Nephron (organoid): ENCODE results near the gene E2F8.

Experiments
- H3K27ac Mint-ChIP-seq, 3 experiments: 2 replicates each; pipeline ENCODE4 v1.8.0; 2020; ENCODE audit warnings: mixed read lengths in 3 of 3, mild to moderate bottlenecking in 2 of 3, moderate library complexity in 1 of 3
- H3K27me3 Mint-ChIP-seq: 2 replicates; pipeline ENCODE4 v1.8.0; 2021; ENCODE audit warnings: low read depth, mild to moderate bottlenecking, moderate library complexity, mixed read lengths
- H3K36me3 Mint-ChIP-seq: 2 replicates; pipeline ENCODE4 v1.8.0; 2020; ENCODE audit warnings: low read depth, mixed read lengths
- H3K4me1 Mint-ChIP-seq: 2 replicates; pipeline ENCODE4 v1.8.0; 2020; ENCODE audit warnings: mixed read lengths
- H3K4me3 Mint-ChIP-seq, 3 experiments: 2 replicates each; pipeline ENCODE4 v1.8.0; 2020; ENCODE audit warnings: mild to moderate bottlenecking in 3 of 3, mixed read lengths in 3 of 3, moderate library complexity in 2 of 3
- H3K9me3 Mint-ChIP-seq: 2 replicates; pipeline ENCODE4 v1.8.0; 2020; ENCODE audit warnings: mixed read lengths
- CTCF ChIP-seq, 3 experiments: fragments of 200-600 bp; sonication (generic); IDR thresholded peaks; one replicate each; pipeline ENCODE4 v1.5.0; 2021; ENCODE audit warnings: antibody characterized with exemption in 3 of 3; ENCODE audit not compliant: unreplicated experiment in 3 of 3

E2F8 gene

GRCh38 chr11:19244621-19245020, 3.9 kb upstream of the E2F8 start:
- H3K9me3 Mint-ChIP-seq, result peaks cover 14% of the 10 kb centered on the region
- peaks cover 12% of the 10 kb centered on the region for H3K4me1 Mint-ChIP-seq
- no peaks in the 10 kb centered on the region for H3K36me3 Mint-ChIP-seq
- peak overlapping the region in 1 of 3 experiments; percentile 32 for H3K4me3 Mint-ChIP-seq
- no peak for TF ChIP-seq CTCF (IDR thresholded peaks at IDR 0.05; ENCODE audit: unreplicated experiment in 3 of 3)
- H3K27ac Mint-ChIP-seq, result no peak overlapping the region
- peaks cover 56% of the 10 kb centered on the region for H3K27me3 Mint-ChIP-seq

GRCh38 chr11:19244084-19244483, 3.3 kb upstream of the E2F8 start:
- no peak overlapping the region for H3K27ac Mint-ChIP-seq
- H3K4me3 Mint-ChIP-seq, result no peak overlapping the region
- TF ChIP-seq CTCF (IDR thresholded peaks at IDR 0.05; ENCODE audit: unreplicated experiment in 3 of 3), result no peak
- H3K36me3 Mint-ChIP-seq, result no peaks in the 10 kb centered on the region
- peaks cover 56% of the 10 kb centered on the region for H3K27me3 Mint-ChIP-seq
- H3K4me1 Mint-ChIP-seq, result peaks cover 15% of the 10 kb centered on the region
- H3K9me3 Mint-ChIP-seq, result peaks cover 10% of the 10 kb centered on the region

GRCh38 chr11:19243613-19244012, 2.9 kb upstream of the E2F8 start:
- H3K36me3 Mint-ChIP-seq, result no peaks in the 10 kb centered on the region
- TF ChIP-seq CTCF (IDR thresholded peaks at IDR 0.05; ENCODE audit: unreplicated experiment in 3 of 3), result no peak
- peak overlapping the region in 2 of 3 experiments; percentile 17 to 37 for H3K4me3 Mint-ChIP-seq

GRCh38 chr11:19243143-19243542, 2.4 kb upstream of the E2F8 start:
- H3K9me3 Mint-ChIP-seq, result peaks cover 5% of the 10 kb centered on the region
- H3K4me3 Mint-ChIP-seq, result peak overlapping the region; percentile 70 to 95 (median 88)
- H3K36me3 Mint-ChIP-seq, result no peaks in the 10 kb centered on the region
- H3K27ac Mint-ChIP-seq, result no peak overlapping the region
- TF ChIP-seq CTCF (IDR thresholded peaks at IDR 0.05; ENCODE audit: unreplicated experiment in 3 of 3), result no peak
- peaks cover 56% of the 10 kb centered on the region for H3K27me3 Mint-ChIP-seq
- peaks cover 23% of the 10 kb centered on the region for H3K4me1 Mint-ChIP-seq

More at GRCh38 chr11:19243613-19244012, 2.9 kb upstream of the E2F8 start:
- Mint-ChIP-seq H3K4me1 (peaks cover 19% of the 10 kb centered on the region), H3K27ac (no peak overlapping the region), H3K27me3 (peaks cover 56% of the 10 kb centered on the region), H3K9me3 (peaks cover 10% of the 10 kb centered on the region)

GRCh38 chr11:19242179-19242932, 1.6 kb upstream of the E2F8 start:
- Mint-ChIP-seq H3K36me3 (no peaks in the 10 kb centered on the region), H3K4me1 (peaks cover 28% of the 10 kb centered on the region), H3K9me3 (no peaks in the 10 kb centered on the region), H3K4me3 (peak overlapping the region; percentile 85 to 95 (median 88)), H3K27me3 (peaks cover 56% of the 10 kb centered on the region), H3K27ac (peak overlapping the region in 2 of 3 experiments; percentile 9 to 18)
- TF ChIP-seq CTCF (IDR thresholded peaks at IDR 0.05; ENCODE audit: unreplicated experiment in 3 of 3), result no peak
